GM11168 (cell line): ENCODE results near the gene CFAP107.
"Not testable (repeated sequence)": the region's sequence is repeated elsewhere in the genome, so short reads cannot be mapped to it uniquely, and the experiment has no call there.

Experiments used
- in situ Hi-C: fragments of 300-500 bp; cut with MboI; formaldehyde crosslinking; loops from one replicate; pipeline ENCODE4 v1.12.0; 2022; ENCODE audit warnings: low sequenced_read_pairs; ENCODE audit not compliant: unreplicated experiment

CFAP107 gene

GRCh38 chr1:12776801-12777557 lies 31.0 kb downstream of the CFAP107 start:
- in situ Hi-C loops, result no loop called here

DNA sequence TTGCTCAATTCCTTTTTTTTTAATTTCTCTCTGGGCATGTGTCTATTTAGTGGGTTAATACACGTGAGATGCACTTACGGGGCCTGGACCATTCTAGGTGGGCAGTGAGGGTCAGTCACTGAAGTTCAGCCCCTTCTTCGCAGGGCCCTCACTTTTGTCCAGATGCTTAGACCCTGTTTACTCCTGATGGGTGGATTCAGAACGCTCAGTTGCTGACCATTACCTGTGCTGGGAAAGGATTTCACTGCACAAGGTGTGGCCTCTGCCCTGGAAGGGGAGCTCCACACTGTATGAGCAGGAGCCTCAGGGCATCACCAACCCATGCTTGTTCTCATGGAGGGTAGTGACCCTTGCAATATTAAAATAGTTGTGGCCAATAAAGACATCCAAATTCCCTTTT lies 32.1 kb downstream of the CFAP107 start:
- in situ Hi-C loops, result no loop called here

GRCh38 chr1:12778907-12779306 lies 32.9 kb downstream of the CFAP107 start:
- in situ Hi-C loops, result no loop called here

DNA sequence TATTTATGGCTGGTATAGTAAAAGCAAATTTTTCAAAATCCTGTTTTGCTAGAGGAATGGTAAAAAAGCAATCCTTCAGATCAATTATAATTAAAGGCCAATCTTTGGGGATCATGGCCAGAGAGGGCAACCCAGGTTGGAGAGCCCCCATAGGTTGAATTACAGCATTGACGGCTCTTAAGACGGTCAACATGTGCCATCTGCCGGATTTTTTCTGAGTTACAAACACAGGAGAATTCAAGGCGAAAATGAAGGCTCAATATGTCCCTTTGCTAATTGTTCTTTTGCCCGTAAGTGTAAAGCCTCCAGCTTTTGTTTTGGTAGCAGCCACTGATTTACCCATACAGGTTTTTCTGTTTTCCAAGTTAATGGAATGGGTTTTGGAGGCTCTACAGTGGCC lies 35.5 kb downstream of the CFAP107 start:
- in situ Hi-C loops, result not testable (repeated sequence)

DNA sequence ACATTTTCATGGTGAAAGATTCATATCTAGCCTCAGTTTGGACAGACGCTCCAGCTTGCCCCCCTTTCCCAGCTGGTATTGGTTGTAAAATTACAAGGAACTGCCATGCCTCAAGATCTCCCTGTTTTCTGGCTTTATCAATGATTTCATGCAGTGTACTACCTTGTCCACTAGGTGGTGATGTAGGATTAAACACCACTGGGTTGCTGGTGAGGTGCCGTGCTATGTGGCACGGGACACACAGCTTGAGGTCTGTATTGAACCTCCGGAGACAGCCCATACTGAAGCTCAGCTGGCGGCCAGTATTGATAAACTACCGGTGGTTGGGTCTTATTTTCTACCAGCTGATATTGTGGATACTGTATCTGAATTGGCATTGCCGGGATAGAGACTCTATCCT lies 37.8 kb downstream of the CFAP107 start:
- in situ Hi-C loops, result not testable (repeated sequence)

- in situ Hi-C loops, result not testable (repeated sequence)
These were observed 38.7 kb downstream of the CFAP107 start for GRCh38 chr1:12784729-12785128.

DNA sequence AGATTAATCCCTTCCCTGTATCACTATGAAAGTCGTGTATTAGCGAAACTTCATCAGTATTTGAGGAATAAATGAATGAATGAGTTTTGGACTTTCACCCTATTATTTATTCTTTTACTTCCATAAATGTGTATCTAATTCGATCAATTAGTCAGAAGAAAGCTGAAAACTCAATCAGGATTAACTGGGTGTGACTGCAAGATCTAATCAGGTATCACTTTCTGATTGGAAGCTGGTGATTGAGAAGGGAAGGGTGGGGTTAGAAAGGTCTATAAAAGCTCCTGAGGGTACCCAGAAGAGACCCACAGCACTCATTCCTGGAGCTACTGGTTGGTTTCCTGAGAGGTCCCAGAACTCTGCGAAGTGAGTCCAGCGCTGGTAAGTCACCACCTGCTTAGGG lies 45.1 kb downstream of the CFAP107 start, which contains the start of gene PRAMEF1:
Gene PRAMEF1, plus strand, starts transcription at position 301 of the 400 bp plus-strand sequence. CDS start 1,831 bp downstream, outside the sequence.
- in situ Hi-C loops, result not testable (repeated sequence)

DNA sequence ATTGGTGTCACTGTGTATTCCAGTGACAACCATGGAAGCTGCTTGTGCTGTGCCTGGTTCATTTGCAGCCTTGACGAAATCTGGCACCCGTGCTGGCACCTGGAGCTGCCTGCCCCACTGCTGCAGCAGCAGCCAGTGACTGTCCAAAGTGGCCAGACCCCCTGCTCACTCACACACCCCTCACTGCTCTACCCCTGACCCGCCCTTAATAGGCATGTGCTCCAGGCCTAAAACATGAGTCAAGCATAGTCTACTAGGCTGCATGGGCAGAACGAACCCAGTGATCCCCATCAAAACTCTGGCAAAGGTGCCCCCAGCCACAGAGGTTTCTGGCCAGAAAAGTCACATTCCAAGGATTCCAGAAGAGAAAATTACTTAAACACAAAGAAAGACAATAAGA lies 52.9 kb downstream of the CFAP107 start:
- in situ Hi-C loops, result no loop called here

GRCh38 chr1:12799730-12800129 lies 53.7 kb downstream of the CFAP107 start:
- in situ Hi-C loops, result no loop called here

DNA sequence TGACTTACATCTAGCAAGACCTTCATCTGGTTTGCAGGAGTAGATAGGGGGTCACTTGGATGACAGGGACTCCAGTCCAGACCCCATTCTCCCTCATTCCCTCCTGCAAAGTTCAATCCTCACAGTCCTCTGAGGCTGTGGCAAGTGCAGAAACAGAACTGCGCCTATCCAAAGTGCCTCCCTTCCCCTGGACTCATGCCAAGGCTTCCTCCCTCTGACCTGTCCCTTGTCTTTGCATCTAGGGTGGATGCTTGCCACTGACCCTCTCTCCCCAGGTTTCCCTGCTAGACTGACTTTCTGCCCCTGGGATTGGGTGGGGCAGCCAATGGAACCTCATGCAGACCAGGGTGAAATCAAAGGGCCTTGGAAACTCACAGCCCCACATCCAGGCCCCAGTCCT lies 63.9 kb downstream of the CFAP107 start:
- in situ Hi-C loops, result no loop called here

- in situ Hi-C loops, result no loop called here
These were observed 64.8 kb downstream of the CFAP107 start for GRCh38 chr1:12810691-12811408.

- in situ Hi-C loops, result no loop called here
These were observed 65.4 kb downstream of the CFAP107 start for GRCh38 chr1:12811409-12811784.
